Measurements from ENCODE around the gene COQ9.

Gene COQ9

DNA sequence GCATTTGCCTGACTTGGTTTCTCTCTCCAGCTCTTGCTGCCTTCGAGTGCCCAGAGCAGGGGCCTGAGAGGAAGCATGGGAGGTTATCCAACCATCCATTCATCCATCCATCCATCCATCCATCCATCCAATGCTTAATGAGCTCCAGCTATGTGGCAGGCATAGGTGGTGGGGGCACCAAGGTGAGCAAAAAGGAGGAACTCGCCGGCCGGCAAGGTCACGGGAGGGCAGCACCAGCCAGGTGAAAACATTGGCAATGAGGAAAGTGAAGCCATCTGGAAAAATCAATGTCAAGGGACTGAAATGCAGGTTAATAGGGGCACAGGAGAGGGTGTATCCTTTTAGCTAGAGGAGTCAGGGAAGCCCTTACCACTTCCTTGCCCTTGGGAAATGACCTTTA is 57.2 kb downstream of the COQ9 start:
- Histone ChIP-seq H3K9me3 (ENCODE audit: control insufficient read depth, insufficient read depth, low read depth, low read length) (no peaks in the 10 kb centered on the region), H3K36me3 (ENCODE audit: control insufficient read depth in 2 of 2, insufficient read depth in 1 of 2, low read length in 2 of 2) (no peaks in the 10 kb centered on the region), H3K4me1 (ENCODE audit: control insufficient read depth, insufficient read depth, low read length) (no peaks in the 10 kb centered on the region), H3K27ac (ENCODE audit: extremely low read depth, low read depth, low read length) (no peak overlapping the region), H3K4me3 (ENCODE audit: low read depth, low read length) (no peak overlapping the region)
- ChIA-PET CTCF (interaction anchor here (4.5 kb wide), 1 partner anchor 15 kb away, joined by 16 read pairs; no protein-coding TSS in a partner anchor), POLR2A (no interaction called here)
- no peak for TF ChIP-seq ZNF248 (tag by site-specific recombination; IDR thresholded peaks at IDR 0.05)
- no peak for TF ChIP-seq ZNF473 (tag by site-specific recombination; IDR thresholded peaks at IDR 0.05)
- TF ChIP-seq, protein P1, sequence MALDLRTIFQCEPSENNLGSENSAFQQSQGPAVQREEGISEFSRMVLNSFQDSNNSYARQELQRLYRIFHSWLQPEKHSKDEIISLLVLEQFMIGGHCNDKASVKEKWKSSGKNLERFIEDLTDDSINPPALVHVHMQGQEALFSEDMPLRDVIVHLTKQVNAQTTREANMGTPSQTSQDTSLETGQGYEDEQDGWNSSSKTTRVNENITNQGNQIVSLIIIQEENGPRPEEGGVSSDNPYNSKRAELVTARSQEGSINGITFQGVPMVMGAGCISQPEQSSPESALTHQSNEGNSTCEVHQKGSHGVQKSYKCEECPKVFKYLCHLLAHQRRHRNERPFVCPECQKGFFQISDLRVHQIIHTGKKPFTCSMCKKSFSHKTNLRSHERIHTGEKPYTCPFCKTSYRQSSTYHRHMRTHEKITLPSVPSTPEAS (tag by site-specific recombination; IDR thresholded peaks at IDR 0.05), result no peak
- no peak for TF ChIP-seq YY1 (tag by site-specific recombination; IDR thresholded peaks at IDR 0.05)
- no peak for TF ChIP-seq ZNF350 (tag by site-specific recombination; IDR thresholded peaks at IDR 0.05)
- TF ChIP-seq ZFP69B (tag by site-specific recombination; IDR thresholded peaks at IDR 0.05), result no peak
- no peak for TF ChIP-seq EGR2 (tag by site-specific recombination; IDR thresholded peaks at IDR 0.05; ENCODE audit: low read depth)
- no peak for TF ChIP-seq ZSCAN30 (tag by site-specific recombination; IDR thresholded peaks at IDR 0.05)
- TF ChIP-seq ZNF600 (tag by site-specific recombination; IDR thresholded peaks at IDR 0.05), result no peak
- no peak for TF ChIP-seq ZNF510 (tag by site-specific recombination; IDR thresholded peaks at IDR 0.05; ENCODE audit: insufficient replicate concordance)

DNA sequence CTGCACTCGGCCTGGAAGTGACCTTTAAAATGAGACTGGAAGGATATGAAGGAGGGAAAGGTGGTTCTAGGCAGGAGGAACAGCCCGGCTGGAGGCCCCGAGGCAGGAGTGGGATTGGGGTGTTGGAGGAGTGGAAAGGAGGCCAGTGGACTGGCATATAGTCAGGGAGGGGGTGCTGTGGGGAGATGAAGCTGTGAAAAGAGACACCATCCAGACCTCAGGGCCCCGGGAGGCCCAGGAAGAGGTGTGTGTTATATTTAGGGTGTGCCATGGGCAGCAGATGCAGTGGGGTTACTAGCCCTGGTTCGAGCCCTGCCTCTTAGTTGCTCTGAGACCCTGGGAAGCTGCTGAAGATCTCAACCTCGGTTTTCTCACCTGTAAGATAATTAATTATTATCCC is 57.9 kb downstream of the COQ9 start:
- H3K9me3 ChIP-seq (ENCODE audit: control insufficient read depth, insufficient read depth, low read depth, low read length), result no peaks in the 10 kb centered on the region
- no peaks in the 10 kb centered on the region for H3K4me1 ChIP-seq (ENCODE audit: control insufficient read depth, insufficient read depth, low read length)
- ChIA-PET CTCF (interaction anchor here (0.6 to 4.5 kb wide), 5 partner anchors 8 to 212 kb away, joined by 3 to 16 read pairs (median 3); no protein-coding TSS in a partner anchor), POLR2A (interaction anchor here (0.5 kb wide), 1 partner anchor 90 kb away, joined by 3 read pairs; no protein-coding TSS in a partner anchor)
- no peak overlapping the region for H3K27ac ChIP-seq (ENCODE audit: extremely low read depth, low read depth, low read length)
- TF ChIP-seq ZNF510 (tag by site-specific recombination; IDR thresholded peaks at IDR 0.05; ENCODE audit: insufficient replicate concordance), result no peak
- TF ChIP-seq ZBTB20 (tag by site-specific recombination; IDR thresholded peaks at IDR 0.05), result peak; percentile 89
- no peak overlapping the region for H3K4me3 ChIP-seq (ENCODE audit: low read depth, low read length)
- no peaks in the 10 kb centered on the region for H3K36me3 ChIP-seq (ENCODE audit: control insufficient read depth in 2 of 2, insufficient read depth in 1 of 2, low read length in 2 of 2)

DNA sequence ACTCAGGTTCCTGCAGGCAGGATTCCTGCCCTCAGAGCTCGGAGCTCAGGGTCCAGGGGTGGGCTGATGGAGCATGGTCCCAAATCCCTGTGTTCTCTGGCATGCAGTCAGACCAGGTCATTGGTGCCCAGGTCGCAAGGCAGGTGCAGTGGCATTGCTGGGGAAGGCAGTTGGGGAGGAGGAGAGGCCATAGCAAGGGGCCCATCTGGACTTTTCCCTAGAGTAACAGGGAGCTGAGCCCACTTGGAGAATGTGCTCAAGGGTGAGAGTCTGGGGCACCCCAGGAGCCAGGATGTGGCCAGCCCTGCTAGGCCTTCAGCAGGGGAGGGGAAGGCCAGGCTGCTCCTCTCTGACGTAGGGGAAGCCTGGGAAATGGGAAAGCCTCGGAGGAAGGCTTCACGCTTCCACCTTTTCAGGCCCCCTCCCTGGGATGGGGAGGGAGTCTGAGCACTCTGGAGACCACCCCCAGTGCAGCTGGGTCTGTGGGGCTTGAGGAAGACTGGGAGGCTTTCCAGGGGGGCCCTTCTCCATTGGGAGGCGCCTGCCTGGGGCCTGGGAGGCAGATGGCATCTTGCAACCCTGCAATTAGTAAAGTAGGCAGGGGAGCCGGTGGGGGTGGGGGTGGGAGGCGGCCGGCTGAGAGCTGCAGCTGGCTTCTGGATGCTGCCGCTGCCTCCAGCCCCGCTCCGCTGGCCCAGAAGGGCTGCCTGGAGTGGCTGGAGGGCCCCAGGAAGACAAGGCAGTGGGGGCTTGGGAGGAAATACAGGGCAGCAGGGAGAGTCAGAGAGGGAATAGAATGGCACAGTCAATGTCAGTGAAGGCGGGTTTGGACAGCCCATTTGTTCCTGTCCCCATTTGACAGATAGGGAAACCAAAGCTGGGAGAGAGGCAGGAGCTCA is 60.1 kb downstream of the COQ9 start:
- ChIA-PET POLR2A (no interaction called here), CTCF (interaction anchor here (0.7 to 4.5 kb wide), 3 partner anchors 12 to 90 kb away, joined by 3 to 16 read pairs (median 4); no protein-coding TSS in a partner anchor)
- Histone ChIP-seq H3K27ac (ENCODE audit: extremely low read depth, low read depth, low read length) (no peak overlapping the region), H3K4me3 (ENCODE audit: low read depth, low read length) (no peak overlapping the region), H3K9me3 (ENCODE audit: control insufficient read depth, insufficient read depth, low read depth, low read length) (no peaks in the 10 kb centered on the region), H3K36me3 (ENCODE audit: control insufficient read depth in 2 of 2, insufficient read depth in 1 of 2, low read length in 2 of 2) (no peaks in the 10 kb centered on the region; a peak in 1 of 3 replicates), H3K4me1 (ENCODE audit: control insufficient read depth, insufficient read depth, low read length) (no peaks in the 10 kb centered on the region)
- TF ChIP-seq ZNF132 (tag by site-specific recombination; IDR thresholded peaks at IDR 0.05; ENCODE audit: borderline replicate concordance) (no peak), ZNF473 (tag by site-specific recombination; IDR thresholded peaks at IDR 0.05) (no peak), ZIC2 (tag by site-specific recombination; IDR thresholded peaks at IDR 0.05) (peak; percentile 93), SP7 (tag by site-specific recombination; IDR thresholded peaks at IDR 0.05) (peak; percentile 45), GLIS1 (tag by site-specific recombination; IDR thresholded peaks at IDR 0.05) (peak; percentile 84), GLIS2 (tag by site-specific recombination; IDR thresholded peaks at IDR 0.05) (no peak), ZNF626 (tag by site-specific recombination; IDR thresholded peaks at IDR 0.05) (no peak)
- TF ChIP-seq, protein P2, sequence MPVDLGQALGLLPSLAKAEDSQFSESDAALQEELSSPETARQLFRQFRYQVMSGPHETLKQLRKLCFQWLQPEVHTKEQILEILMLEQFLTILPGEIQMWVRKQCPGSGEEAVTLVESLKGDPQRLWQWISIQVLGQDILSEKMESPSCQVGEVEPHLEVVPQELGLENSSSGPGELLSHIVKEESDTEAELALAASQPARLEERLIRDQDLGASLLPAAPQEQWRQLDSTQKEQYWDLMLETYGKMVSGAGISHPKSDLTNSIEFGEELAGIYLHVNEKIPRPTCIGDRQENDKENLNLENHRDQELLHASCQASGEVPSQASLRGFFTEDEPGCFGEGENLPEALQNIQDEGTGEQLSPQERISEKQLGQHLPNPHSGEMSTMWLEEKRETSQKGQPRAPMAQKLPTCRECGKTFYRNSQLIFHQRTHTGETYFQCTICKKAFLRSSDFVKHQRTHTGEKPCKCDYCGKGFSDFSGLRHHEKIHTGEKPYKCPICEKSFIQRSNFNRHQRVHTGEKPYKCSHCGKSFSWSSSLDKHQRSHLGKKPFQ (tag by site-specific recombination; IDR thresholded peaks at IDR 0.05), result no peak
- TF ChIP-seq, protein P3, sequence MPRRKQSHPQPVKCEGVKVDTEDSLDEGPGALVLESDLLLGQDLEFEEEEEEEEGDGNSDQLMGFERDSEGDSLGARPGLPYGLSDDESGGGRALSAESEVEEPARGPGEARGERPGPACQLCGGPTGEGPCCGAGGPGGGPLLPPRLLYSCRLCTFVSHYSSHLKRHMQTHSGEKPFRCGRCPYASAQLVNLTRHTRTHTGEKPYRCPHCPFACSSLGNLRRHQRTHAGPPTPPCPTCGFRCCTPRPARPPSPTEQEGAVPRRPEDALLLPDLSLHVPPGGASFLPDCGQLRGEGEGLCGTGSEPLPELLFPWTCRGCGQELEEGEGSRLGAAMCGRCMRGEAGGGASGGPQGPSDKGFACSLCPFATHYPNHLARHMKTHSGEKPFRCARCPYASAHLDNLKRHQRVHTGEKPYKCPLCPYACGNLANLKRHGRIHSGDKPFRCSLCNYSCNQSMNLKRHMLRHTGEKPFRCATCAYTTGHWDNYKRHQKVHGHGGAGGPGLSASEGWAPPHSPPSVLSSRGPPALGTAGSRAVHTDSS (tag by site-specific recombination; IDR thresholded peaks at IDR 0.05), result no peak
